ENCODE measurements around the gene XYLT1.

- TF ChIP-seq CTCF (IDR thresholded peaks at IDR 0.05; ENCODE audit: low read depth, low read length, poor library complexity, severe bottlenecking): no peak
- TF ChIP-seq EZH2phosphoT487 (IDR thresholded peaks at IDR 0.05; ENCODE audit: borderline replicate concordance, low read length): no peak
Measured at GRCh38 chr16:17466876-17467275, 3.9 kb downstream of the XYLT1 start.

Measured in DOHH2 (cell line).